HEK293 (cell line): ENCODE data around the gene CACNA1E.

ENCODE experiments used
- KLF9 ChIP-seq: fragments of 450-650 bp; formaldehyde crosslinking; IDR thresholded peaks from 2 replicates; pipeline ENCODE4 v1.5.1; 2016; ENCODE audit warnings: missing biosample characterization, missing genetic modification characterization, low read depth
- ZNF341 ChIP-seq: fragments of 450-650 bp; formaldehyde crosslinking; IDR thresholded peaks from 2 replicates; pipeline ENCODE4; 2016; ENCODE audit warnings: low read depth, missing biosample characterization, missing genetic modification characterization
- ZNF660 ChIP-seq: fragments of 450-650 bp; IDR thresholded peaks from 2 replicates; pipeline ENCODE4 v1.5.1; 2018; ENCODE audit warnings: missing biosample characterization, mild to moderate bottlenecking, missing genetic modification characterization
- ZNF777 ChIP-seq: fragments of 450-650 bp; formaldehyde crosslinking; IDR thresholded peaks from 2 replicates; pipeline ENCODE4 v1.5.1; 2017; ENCODE audit warnings: missing biosample characterization, missing genetic modification characterization, borderline replicate concordance
- TF ChIP-seq, protein P1 (sequence below): fragments of 450-650 bp; formaldehyde crosslinking; IDR thresholded peaks from 2 replicates; pipeline ENCODE4 v1.5.1; 2017; ENCODE audit warnings: missing biosample characterization, mild to moderate bottlenecking, missing genetic modification characterization, moderate library complexity
- TF ChIP-seq, protein P2 (sequence below): fragments of 450-650 bp; formaldehyde crosslinking; IDR thresholded peaks from 2 replicates; pipeline ENCODE4 v1.5.1; 2016; ENCODE audit warnings: missing biosample characterization, missing genetic modification characterization

DNA sequence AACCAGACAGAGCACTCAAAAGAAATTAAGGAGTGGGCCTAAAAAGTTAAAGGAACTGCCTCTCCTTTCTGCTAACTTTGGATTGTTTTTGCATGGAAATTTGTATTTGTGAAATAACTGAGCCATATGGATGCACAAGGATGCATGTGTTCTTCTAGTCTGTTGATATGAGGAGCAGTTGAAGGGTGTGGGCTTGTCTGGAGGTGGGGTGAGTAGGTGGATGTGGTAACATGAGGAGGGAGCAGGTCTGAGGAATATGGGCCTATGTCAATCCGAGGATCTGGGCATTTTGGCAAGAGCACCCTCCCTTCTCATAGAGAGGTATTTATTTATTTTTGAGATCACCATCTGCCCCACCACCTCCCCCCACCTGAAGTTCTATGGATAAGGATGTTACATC, 13.4 kb downstream of the CACNA1E start:
- TF ChIP-seq, protein P1, sequence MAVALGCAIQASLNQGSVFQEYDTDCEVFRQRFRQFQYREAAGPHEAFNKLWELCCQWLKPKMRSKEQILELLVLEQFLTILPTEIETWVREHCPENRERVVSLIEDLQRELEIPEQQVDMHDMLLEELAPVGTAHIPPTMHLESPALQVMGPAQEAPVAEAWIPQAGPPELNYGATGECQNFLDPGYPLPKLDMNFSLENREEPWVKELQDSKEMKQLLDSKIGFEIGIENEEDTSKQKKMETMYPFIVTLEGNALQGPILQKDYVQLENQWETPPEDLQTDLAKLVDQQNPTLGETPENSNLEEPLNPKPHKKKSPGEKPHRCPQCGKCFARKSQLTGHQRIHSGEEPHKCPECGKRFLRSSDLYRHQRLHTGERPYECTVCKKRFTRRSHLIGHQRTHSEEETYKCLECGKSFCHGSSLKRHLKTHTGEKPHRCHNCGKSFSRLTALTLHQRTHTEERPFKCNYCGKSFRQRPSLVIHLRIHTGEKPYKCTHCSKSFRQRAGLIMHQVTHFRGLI (tag by site-specific recombination), result no peak
- TF ChIP-seq KLF9 (tag by site-specific recombination), result no peak
- TF ChIP-seq, protein P2, sequence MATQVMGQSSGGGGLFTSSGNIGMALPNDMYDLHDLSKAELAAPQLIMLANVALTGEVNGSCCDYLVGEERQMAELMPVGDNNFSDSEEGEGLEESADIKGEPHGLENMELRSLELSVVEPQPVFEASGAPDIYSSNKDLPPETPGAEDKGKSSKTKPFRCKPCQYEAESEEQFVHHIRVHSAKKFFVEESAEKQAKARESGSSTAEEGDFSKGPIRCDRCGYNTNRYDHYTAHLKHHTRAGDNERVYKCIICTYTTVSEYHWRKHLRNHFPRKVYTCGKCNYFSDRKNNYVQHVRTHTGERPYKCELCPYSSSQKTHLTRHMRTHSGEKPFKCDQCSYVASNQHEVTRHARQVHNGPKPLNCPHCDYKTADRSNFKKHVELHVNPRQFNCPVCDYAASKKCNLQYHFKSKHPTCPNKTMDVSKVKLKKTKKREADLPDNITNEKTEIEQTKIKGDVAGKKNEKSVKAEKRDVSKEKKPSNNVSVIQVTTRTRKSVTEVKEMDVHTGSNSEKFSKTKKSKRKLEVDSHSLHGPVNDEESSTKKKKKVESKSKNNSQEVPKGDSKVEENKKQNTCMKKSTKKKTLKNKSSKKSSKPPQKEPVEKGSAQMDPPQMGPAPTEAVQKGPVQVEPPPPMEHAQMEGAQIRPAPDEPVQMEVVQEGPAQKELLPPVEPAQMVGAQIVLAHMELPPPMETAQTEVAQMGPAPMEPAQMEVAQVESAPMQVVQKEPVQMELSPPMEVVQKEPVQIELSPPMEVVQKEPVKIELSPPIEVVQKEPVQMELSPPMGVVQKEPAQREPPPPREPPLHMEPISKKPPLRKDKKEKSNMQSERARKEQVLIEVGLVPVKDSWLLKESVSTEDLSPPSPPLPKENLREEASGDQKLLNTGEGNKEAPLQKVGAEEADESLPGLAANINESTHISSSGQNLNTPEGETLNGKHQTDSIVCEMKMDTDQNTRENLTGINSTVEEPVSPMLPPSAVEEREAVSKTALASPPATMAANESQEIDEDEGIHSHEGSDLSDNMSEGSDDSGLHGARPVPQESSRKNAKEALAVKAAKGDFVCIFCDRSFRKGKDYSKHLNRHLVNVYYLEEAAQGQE (tag by site-specific recombination), result no peak
- TF ChIP-seq ZNF660 (tag by site-specific recombination), result no peak
- TF ChIP-seq ZNF777 (tag by site-specific recombination), result no peak
- TF ChIP-seq ZNF341 (tag by site-specific recombination), result no peak
